ENCODE measurements around the gene SMIM36. TPM values are rescaled to one million over a fixed set of nuclear protein-coding genes. Genes with fewer than 3 reads are reported as not detected.

SMIM36 gene
- total and polyA plus RNA-seq, 2 of the 8 experiments (the other 6 are each of a cell fraction or from before 2014, with no cell fraction given): not detected

GRCh38 chr17:55524440-55525220 is 13.4 kb upstream of the SMIM36 start (continued):
- no peak for TF ChIP-seq RFX5 (IDR thresholded peaks at IDR 0.05; ENCODE audit: borderline replicate concordance, low read depth, low read length)
- no peak for TF ChIP-seq SRF (IDR thresholded peaks at IDR 0.05; ENCODE audit: low read depth, low read length)
- no peak for TF ChIP-seq YY1 (IDR thresholded peaks at IDR 0.05; ENCODE audit: low read depth, low read length)
- no peak for TF ChIP-seq CTBP2 (IDR thresholded peaks at IDR 0.05; ENCODE audit: borderline replicate concordance, insufficient read depth, insufficient read length, low read length)

Measured in H1 (cell line).